Measurements from ENCODE around the gene ULBP2.
"Not testable (repeated sequence)": the region's sequence is repeated elsewhere in the genome, so short reads cannot be mapped to it uniquely, and the experiment has no call there.

DNA sequence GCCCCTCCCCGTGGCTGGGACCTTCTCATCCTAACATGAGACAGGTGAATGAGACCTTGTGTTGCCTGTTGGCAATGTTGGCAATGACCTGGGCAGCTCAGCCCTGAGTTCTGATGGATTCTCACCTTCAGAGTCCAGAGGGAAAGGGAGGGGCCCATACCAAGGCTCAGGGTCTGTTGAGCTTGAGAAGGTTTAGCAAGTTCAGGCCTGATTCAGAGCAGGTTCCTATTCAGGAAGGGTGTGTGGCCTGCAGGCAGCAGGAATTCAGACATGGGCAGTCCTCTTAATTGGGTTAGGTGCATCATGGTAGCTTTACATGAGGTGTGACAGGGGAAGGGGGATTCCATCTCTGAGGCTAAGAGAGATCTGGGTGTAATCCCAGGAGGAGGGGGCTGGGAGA lies 5.7 kb downstream of the ULBP2 start:
- not testable (repeated sequence) for TF ChIP-seq POLR2A, EP300, POLR2AphosphoS5 (IDR thresholded peaks at IDR 0.05)
- TF ChIP-seq, protein P1, sequence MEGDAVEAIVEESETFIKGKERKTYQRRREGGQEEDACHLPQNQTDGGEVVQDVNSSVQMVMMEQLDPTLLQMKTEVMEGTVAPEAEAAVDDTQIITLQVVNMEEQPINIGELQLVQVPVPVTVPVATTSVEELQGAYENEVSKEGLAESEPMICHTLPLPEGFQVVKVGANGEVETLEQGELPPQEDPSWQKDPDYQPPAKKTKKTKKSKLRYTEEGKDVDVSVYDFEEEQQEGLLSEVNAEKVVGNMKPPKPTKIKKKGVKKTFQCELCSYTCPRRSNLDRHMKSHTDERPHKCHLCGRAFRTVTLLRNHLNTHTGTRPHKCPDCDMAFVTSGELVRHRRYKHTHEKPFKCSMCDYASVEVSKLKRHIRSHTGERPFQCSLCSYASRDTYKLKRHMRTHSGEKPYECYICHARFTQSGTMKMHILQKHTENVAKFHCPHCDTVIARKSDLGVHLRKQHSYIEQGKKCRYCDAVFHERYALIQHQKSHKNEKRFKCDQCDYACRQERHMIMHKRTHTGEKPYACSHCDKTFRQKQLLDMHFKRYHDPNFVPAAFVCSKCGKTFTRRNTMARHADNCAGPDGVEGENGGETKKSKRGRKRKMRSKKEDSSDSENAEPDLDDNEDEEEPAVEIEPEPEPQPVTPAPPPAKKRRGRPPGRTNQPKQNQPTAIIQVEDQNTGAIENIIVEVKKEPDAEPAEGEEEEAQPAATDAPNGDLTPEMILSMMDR (IDR thresholded peaks at IDR 0.05), result not testable (repeated sequence)

Measured in gastroesophageal sphincter (tissue), 3 donors.